Eye (tissue), 1 donor: Measurements from ENCODE around the gene CDK5RAP3.
A peak's percentile ranks its signal among the peaks of the same experiment; 100 is the strongest.
"Not testable (repeated sequence)": the region's sequence is repeated elsewhere in the genome, so short reads cannot be mapped to it uniquely, and the experiment has no call there.

Experiments used
- DNase-seq: peaks from one replicate; pipeline ENCODE4 v3.0.0-alpha.2; 2015

The CDK5RAP3 gene

GRCh38 chr17:47975823-47976205 is 4.9 kb downstream of the CDK5RAP3 start:
- DNase-seq, result no peak

DNA sequence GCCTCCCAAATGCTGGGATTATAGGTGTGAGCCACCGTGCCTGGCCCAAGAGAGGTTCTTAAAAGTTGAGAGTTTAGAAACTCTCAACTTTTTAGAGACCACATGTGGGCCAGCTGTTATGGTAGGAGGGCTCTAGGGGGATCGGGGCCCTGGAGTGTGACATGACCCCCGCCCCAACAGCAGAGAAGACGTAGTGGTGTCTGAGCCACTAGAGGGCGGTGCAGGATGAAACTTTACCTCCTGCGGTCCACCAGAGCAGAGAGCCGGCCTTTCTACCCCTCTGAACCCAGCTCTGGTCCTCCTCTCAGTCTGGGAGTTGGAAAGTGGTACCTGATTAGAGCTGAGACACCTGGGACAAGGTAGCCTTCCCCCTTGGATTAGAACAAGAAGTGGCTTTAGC is 7.4 kb downstream of the CDK5RAP3 start:
- peak; percentile 90 for DNase-seq

DNA sequence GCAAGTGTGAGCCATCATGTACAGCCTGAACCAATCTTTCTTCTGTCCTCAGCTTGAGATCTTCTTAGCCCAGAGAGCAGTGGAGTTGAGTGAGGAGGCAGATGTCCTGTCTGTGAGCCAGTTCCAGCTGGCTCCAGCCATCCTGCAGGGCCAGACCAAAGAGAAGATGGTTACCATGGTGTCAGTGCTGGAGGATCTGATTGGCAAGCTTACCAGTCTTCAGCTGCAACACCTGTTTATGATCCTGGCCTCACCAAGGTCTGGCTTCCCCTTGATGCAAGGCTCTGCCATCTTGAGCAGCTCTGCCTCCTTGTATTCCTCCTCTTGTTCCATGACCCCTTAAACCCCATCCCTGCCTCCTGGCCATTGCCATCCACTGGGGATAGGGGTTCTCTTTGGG is 9.6 kb downstream of the CDK5RAP3 start:
- DNase-seq, result peak; percentile 44

DNA sequence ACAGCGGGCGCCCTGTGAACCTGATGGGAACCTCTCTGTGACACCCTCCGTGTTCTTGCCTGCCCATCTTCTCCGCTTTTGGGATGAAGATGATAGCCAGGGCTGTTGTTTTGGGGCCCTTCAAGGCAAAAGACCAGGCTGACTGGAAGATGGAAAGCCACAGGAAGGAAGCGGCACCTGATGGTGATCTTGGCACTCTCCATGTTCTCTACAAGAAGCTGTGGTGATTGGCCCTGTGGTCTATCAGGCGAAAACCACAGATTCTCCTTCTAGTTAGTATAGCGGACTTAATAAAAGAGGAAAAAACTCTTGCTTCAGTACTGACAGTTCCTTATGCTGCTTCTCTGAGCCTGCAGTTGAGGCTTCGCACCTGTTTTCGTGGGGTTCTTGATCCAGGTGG is 10.5 kb downstream of the CDK5RAP3 start:
- no peak for DNase-seq

GRCh38 chr17:47982091-47982617 is 11.2 kb downstream of the CDK5RAP3 start:
- no peak for DNase-seq

DNA sequence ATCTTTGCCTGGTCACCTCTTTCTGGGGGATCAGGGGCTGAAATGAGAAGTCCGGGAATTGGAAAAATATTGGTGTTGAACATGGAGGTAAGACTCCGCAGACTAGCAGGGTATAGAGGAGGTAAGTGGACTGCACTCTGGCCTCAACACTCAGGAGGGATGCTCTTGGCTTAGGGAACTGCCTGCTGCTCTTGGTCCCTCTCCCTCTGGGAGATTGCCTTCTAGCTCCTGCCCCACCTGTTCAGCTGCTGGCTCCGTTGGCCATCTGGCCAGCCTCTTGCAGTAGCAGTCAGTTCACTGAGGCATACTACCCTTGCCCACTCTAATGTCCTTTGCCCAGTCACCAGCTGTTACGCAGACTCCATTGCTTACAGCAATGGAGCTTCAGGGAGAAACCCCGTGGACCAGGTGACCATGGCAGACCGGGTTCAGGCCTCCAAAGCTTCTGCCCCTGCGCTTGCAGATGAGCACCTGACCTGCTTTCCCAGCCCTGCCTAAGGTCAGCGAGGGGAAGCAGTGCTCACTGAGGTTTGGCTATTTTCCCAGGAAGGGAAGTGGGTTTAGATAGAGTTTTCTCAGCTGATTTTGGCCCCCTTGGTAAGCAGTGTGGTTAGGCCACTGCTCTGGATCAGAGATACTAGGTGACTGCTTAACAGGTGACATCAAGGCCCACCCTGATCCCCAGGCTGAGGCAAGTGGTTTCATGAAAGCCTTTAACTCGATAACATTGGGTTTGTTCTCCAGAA is 11.9 kb downstream of the CDK5RAP3 start:
- DNase-seq, result peak; percentile 68

- DNase-seq, result no peak
Observed at GRCh38 chr17:47983492-47984223, 12.7 kb downstream of the CDK5RAP3 start.

DNA sequence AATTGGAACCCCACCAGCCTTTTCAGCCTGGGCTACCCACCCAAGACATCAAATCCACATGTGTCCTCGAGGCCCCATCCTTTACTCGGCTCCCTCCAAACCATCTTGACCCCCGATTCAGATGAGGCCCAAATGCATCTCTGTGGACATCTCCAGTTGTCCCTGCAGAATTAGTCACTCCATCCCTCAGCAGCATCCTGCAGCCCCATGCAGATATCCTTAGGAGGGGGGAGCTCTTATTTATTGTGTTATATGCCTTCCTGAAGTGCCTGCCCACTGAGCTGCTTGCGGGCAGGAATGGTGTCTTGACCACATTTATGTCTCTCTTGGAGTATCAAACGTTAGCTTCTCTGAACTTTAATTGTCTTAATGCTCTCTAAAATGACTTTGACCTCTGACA is 15.6 kb downstream of the CDK5RAP3 start:
- no peak for DNase-seq

DNA sequence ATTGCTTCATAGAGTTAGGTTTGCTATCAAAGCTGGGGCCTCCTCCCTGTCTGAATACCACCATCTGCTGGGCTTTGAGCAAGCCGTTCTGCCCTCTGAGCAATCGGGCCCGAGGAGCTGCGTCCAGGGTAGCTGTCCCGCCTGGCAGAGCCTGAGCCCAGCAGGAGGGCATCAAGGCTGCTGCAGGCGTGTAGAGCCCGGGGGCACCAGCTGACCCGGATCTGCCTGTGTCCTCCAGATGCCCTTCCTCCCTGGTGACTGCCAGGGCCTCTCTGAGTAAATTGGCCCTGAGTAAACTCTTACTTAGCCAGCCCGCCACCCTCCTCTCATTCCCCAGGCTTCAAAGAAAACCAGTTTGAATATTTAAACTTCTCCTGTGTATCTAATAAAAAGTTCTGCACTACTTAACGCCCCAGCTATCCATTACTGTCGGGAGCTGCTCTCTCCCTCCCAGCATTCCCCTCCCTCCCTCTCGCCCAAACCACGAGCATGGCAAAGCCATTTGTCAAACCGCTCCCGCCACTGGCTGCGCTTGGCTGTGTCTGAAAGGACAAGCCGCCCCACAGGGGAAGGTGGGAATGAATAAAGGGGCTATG is 16.4 kb downstream of the CDK5RAP3 start:
- peak; percentile 83 for DNase-seq

DNA sequence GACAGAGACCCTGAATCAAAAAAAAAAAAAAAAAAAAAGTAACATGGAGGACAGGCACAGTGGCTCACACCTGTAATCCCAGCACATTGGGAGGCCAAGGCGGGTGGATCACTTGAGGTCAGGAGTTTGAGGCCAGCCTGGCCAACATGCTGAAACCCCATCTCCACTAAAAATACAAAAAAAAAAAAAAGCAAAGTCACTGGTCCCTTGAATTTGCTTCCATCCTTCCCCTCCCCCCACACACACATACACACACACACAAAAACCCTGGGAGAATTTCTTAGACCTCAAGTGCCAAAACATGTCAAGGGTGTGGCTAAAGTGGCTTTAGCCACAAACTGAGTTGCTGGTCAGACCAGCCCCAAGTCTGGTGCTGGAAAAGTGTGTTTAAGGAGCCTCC is 17.5 kb downstream of the CDK5RAP3 start:
- DNase-seq, result not testable (repeated sequence)

GRCh38 chr17:47989159-47989558 is 18.2 kb downstream of the CDK5RAP3 start:
- DNase-seq, result no peak

DNA sequence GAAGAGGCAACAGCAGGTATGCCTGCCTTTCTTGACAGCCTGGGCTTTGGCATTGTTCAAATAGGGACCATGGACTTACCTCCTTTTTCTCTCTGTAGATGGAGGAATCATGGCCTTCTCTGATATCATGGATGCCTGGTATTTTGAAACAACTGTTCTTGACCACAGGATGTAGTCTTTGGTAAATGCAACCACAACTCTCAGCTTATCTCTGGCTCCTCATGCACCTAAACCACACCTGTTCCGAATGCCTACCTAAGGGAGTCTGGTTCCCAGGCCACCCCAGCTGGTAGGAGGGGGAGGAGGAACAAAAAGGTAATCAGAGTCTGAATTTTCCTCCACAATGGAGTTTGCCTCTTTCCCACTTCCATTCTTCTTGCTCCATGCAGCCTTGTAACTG is 18.8 kb downstream of the CDK5RAP3 start:
- no peak for DNase-seq

DNA sequence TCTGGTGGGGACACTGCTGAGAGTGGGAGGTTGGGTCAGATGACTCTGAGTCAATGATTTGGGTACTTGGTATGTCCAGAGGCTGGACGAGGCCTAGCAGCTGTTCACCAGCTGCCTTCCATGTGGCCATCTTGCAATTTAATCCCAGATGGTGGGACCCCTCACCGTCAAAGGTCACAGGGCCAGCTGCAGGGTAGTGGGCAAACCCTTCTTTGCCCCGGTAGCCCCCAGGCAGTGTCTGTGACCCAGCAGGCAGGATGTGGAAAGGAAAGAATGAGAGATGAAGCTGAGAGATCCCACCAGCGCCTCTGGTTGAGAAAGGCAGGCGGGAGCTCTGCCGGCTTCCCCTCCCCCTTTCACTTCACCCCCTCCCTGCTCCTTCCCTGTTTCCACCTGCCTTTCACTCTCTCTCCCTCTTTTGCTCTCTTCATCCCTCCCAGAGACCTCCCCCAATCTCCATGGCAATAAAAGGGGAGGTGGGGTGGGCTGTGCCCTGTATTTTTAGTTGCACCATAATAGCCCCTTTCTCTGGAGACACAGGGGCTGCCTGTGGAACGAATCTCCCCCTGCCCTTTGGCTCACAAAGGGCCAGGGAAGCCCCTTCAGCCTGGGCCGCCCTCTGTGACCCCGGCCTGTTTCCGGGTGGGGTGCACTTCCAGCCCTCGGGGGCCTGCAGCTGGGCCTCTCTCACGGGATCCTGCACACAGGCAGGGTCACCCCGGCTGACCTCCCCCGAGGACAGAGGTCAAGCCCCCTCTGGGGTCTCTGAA is 20.2 kb downstream of the CDK5RAP3 start:
- DNase-seq, result peak; percentile 84

GRCh38 chr17:47992216-47992615 is 21.3 kb downstream of the CDK5RAP3 start:
- DNase-seq, result peak; percentile 26

DNA sequence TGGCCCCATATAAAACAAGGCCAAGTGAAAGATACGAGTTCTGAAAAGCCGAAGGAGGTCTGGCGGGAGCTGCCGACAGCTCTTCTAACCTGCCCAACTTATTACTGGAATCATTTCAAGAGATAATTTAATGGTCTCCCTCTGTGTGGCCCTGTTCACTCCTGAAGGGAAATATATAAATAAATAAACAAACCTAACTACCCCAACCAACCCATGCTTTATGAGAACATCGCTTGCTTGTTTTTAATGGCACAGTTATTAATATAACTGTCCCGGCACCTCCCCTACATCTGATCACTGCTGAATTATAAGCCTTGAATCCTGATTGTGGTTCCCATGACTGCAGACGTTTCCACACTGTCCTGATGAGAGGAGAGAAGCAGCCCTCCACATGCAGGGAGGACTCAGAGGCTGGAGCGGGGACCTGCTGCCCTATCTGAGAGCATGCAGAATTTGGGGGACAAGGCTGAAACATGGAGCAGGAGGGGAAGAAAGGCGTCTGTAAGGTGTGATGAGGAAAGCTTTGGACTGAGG is 22.2 kb downstream of the CDK5RAP3 start:
- peak; percentile 39 for DNase-seq

DNA sequence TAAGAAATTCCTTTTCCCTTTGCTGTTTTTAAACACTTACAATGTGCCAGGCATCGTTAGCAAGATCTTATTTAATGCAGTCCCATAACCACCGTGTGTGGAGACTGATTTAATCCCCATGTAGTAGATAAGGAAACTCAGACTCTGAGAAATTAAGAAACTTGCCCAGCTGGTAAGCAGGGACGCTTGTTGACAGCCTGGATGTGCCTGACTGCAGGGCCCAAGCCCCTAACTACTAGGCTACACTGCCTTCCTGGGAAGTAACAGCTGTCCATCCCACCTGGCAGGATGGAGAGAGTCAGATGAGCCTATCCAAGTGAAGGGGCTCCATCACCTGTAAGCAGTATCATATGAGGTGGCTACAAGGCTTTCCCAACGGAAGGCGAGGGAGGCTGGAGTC is 23.1 kb downstream of the CDK5RAP3 start:
- no peak for DNase-seq

DNA sequence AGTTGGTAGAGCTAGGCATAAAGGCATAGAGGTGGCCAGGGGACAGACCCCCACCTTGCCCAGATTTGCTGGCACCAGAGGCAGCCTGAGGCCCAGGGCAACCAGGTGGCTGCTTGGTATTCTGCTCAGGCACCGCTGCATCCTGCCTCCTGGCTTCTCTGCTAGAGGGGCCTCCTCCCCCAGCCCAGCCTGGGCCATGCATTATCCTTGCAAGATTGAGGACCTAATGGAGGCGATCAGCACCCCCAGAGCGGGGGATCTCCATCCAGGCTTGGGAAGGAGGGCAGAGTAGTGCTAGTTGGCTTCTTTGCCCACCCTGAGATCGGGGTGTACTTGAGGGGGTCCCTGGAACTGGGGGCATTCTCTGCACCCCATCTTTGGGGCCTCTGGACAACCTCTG is 23.8 kb downstream of the CDK5RAP3 start:
- DNase-seq, result peak; percentile 51

DNA sequence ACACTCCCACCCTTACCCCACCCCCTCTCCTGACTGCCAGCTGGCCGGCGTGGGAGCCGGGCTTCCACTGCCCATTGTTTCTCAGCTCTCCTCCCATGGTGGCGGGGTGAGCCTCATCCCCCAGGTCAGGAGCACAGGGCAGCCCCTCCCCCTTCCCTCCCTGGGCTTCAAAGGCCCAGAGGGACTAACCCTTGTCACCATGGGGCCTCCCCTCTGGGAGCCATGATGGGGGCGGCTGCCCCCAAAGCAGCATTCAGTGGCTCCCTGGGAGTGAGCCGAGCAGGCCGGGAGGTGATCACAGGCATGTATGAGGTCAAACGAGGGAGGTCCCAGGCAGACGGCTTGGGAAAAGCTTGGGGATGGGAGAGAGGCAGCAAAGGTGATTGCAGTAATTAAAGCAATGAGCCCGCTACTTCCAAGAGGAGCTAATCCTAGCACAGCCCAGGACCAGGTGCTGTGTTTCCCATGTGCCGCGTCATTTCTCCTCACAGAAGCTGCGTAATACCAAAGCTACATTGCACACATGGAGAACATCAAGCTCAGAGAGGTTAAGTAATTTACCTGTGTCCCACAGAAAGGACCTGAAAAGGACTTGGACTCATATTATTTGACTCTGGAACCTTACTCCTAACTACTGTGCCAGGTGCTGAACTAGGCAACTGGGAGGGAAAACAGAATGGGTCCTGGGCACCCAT is 24.5 kb downstream of the CDK5RAP3 start:
- DNase-seq, result peak; percentile 82

DNA sequence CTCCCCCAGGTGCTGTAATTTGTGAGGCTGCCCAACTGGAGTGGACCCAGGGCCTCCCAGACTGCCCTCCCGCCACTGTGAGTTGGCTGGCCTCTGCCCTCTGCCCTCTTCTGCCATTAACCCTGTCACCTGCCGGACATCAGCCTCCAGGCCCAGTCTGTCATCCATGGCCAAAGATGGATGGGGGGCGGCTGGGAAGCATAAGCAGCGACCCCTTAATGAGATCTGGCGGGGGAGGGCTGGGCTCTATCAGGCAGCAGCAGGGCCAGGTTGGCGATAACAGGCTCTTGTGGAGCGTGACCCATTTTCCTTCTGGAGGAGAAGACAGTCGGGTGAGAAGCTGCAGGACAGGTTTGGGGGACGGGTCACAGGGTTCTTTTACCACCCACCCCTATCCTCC is 25.3 kb downstream of the CDK5RAP3 start:
- peak; percentile 60 for DNase-seq

DNA sequence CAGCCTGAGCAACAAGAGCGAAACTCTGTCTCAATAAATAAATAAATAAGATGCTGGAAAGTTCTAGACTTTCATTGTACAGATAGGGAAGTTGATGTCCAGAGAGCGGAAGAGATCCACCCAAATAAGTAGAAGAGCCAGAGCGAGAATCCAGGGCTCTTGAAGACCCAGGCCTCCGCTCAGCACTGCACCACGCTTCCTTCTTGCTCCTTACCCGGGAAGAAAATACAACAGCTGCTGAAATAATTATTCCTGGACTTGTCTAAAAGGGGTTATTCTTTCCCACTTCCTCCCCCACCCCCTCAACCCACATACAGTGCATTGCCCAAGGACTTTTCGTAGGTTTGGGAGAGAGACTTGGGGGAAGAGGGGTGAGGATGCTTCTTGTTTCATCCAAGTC is 26.7 kb downstream of the CDK5RAP3 start:
- DNase-seq, result no peak

GRCh38 chr17:47998044-47998443 is 27.1 kb downstream of the CDK5RAP3 start:
- DNase-seq, result no peak

GRCh38 chr17:47999582-47999981 is 28.7 kb downstream of the CDK5RAP3 start:
- DNase-seq, result no peak
